CD4-positive, alpha-beta T cell treated with Interleukin-4 for 1 hour (primary cell): ENCODE data around the gene BRAF.
"Not testable (repeated sequence)": the region's sequence is repeated elsewhere in the genome, so short reads cannot be mapped to it uniquely, and the experiment has no call there.

Experiments used
- DNase-seq, 2 donors: peaks; one replicate each; pipeline ENCODE4 v3.0.0-alpha.2; 2020 to 2022

Gene BRAF

GRCh38 chr7:140873434-140873833, 51.3 kb downstream of the BRAF start:
- no peak for DNase-seq

DNA sequence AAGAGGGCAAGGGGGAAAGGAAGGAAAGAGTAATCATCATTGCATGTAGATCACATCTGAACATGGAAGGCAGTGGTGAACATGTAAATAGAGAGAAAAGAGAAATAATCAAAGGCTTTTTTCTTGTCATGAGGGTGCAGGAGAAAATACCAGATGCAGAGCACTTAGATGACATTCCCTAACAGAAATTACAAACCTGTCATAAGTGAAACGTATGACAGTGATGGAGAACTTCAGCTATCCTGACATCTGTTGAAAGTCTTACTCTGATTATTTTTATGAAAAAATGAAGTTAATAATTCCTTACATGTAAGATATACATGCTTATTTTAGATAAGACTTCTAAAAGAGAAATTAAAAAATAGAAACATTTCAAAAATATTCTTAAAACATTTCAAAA, 54.7 kb downstream of the BRAF start:
- no peak for DNase-seq

DNA sequence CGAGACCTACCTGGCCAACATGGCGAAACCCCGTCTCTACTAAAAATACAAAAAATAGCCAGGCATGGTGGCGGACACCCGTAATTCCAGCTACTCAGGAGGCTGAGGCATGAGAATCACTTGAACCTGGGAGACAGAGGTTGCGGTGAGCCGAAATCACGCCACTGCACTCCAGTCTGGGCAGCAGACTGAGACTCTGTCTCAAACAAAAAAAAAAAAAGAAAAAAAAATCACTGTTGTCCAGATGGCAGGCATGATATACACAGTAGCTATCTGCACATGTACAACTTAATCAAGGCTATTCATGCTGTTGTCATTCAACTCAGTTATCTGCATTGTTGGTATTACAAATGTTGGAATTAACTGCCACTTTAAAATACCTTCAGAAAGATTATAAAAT, 55.3 kb downstream of the BRAF start:
- DNase-seq: no peak

DNA sequence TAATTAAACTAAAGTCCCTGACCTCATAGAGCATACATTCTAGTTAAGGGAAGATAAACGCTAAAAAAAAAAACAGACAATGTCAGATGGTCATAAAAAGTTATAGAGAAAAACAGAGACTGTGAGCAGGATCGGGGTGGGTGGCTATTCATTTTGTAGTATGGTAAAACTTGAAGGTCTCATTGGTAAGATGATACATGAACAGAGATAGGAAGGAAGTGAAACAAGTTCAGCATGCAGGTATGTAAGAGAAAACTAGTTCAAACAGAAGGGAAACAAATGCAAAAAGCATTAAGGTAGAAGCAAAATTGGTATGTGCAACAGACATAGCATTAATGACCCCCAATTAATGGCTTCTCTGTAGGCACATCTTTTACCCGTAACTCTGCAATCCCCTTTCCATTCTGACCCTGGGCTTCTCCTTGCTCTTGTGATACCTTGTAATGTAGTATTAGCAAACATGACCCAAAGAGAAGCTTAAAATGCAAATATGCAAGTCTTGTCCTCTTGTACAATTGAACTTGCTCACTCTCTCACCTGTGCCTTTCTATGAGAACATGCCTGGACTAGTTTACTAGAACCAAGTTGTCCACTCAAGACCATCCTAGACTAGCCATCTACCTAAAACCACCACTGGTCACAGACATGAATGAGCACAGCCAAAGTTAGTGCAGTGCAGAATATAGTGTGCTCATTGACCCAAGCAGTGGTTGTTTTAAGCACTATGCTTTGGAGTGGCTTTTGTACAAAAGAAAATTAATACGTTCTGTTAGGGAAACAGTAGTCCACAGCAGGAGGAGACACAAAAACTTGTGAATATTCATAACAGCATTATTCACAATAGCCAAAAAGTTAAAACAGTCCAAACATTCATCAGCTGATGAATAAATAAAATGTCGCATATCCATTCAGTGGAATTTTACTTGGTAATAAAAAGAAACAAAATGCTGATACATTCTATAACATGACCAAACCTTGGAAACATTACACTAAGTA, 57.0 kb downstream of the BRAF start:
- no peak for DNase-seq

DNA sequence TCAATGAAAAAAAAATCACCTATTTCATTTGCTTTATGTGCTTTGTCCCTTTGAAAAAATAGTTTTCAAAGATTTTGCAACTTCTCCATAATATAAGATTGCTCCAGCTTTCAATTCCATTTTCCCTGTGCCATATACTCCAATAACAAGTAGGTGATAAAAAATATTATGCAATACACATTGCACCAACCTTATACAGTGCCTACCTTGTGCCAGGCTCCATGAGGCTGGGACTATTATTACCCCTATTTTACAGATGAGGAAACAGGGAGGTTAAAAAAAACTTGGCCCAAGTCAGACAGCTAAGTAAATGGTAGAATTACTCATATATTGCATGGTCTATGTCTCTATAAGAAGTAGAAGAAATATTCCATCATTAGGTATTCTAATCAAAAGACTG, 57.8 kb downstream of the BRAF start:
- no peak for DNase-seq

GRCh38 chr7:140864732-140865131, 60.0 kb downstream of the BRAF start:
- DNase-seq: no peak

GRCh38 chr7:140863867-140864266, 60.9 kb downstream of the BRAF start:
- DNase-seq: no peak

DNA sequence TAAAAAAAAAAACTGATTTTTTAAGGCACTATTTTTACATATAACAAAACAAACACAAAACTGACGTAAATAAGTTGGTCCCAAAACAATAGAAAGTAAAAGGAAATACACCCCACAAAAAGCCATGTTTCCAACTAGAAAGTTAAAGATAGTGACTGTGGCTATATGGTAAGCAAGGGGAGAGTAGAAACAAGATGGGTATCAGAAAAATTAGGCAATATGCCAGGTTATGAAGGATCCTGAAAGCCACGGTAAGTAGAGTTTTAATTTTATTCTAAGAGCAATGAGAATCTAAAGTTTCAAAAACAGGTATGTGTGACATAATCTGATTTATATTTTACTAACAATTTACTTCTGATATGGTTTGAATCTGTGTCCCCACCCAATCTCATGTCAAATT, 61.5 kb downstream of the BRAF start:
- DNase-seq: no peak

DNA sequence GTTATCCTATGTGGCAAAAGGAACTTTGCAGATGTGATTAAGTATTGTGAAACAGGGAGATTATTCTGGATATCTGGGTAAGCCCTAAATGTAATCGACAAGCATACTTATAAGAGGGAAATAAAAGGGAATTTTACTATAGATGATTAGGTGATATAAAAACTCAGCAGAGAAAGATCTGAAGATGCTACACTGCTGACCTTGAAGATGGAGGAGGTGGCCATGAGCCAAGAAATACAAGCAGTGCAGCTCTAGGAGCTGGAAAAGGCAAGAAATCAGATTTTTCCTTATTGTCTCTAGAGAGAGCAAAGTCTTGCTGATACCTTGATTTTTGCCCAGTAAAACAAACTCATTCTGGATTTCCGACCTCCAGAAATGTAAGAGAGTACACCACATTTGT, 67.7 kb downstream of the BRAF start:
- DNase-seq: no peak

- DNase-seq: no peak
Observed at GRCh38 chr7:140841166-140841715, 83.5 kb downstream of the BRAF start.

- DNase-seq: no peak
Observed at GRCh38 chr7:140831724-140832123, 93.0 kb downstream of the BRAF start.

DNA sequence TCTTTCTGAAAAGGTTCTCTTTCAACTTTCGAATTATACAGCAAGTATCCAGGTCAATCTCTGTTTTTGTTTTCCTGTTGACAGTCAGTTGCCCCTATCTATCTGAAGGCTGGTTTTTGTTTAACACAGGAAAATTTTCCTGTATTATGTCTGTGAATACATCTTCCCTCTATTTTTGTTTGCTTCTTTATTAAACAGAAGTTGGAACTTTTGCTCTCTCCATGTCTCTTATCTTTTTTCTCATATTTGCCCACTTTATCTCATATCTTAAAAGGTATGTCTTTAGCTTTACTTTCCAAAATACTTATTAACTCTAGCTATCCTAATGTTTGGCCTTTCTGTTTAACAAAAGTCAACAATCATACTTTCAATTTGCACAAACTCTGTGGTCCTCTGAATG, 95.0 kb downstream of the BRAF start:
- DNase-seq: no peak

DNA sequence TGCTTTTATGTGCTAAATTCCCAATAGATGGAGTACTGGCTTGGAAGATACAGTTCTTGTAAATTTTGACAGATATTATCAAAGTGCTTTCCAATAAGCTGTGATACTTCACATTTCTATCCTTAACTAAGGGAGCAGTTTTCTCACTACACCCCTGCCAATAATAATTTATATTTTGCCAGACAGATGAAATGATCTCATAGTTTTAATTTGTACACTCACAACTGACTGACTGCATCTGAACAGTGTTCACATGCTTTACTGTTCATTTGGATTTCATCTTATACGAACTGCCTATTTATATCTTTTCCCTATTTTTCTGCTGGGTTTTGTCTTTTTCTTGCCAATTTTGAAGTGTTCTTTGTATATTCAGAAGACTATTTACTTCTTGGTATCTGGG, 96.0 kb downstream of the BRAF start:
- no peak for DNase-seq

- DNase-seq: not testable (repeated sequence)
Observed at GRCh38 chr7:140817383-140817782, 107.3 kb downstream of the BRAF start.

DNA sequence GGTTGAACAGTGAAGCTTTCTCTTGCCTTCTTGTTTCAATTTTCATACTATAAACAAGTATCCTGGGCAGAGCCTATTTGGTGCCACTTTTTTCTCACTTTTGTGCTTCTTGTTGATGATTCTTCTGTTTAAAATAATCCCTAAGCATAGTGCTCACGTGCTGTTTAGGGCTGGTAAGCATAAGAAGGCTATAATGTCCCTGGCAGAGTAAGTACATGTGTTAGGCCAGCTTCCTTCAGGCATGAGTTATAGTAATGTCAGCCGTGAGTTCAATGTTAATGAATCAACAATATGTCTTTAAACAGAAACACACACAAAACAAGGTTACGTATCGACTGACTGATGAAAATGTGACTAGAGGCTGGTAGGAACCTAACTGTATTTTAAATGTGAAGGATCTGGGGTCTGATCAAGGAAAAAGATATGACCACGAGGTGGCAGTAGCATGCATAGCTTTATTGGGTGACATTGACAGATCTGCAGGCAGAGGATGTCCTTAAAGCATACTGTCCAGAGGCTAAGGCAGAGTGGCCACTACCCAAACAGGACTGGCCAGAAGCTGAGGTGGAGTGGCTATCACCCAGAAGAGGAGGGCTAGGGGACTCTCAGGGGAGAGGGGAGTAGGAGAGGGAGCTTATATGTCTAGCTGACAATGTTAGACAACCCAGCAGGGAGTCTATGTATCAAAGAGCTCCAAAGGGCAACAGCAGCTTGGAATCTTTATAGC, 113.7 kb downstream of the BRAF start:
- peak; percentile 65 to 78 for DNase-seq

DNA sequence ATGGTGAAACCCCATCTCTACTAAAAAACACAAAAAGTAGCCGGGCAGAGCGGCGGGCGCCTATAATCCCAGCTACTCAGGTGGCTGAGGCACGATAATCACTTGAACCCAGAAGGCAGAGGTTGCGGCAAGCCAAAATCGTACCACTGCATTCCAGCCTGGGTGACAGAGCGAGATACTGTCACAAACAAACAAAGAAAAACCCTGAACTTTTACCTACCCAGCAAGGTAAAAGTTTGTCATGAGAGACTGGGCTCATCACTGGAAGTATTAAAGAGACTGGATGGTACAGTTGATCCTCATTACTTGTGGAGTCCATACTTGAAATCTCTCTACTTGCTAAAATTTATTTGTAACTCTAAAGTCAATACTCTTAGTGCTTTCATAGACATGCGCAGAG, 114.3 kb downstream of the BRAF start:
- DNase-seq: no peak

DNA sequence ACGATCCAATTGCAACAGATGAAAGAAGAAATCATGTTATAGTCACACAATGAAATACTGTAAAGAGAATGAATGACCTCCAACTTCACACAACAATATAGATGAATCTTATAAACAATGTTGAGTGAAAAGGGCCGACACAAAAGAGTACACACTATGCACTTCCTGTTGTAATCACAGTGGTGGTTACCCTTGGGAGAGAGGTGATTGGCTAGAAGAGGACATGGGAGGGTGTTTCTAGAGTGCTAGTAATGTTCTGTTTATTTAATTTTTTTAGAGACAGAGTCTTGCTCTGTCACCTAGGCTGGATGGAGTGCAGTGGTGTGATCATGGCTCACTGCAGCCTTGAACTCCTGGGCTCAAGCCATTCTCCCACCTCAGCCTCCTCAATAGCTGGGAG, 145.8 kb downstream of the BRAF start:
- no peak for DNase-seq

- DNase-seq: no peak
Observed at GRCh38 chr7:140778568-140778967, 146.2 kb downstream of the BRAF start.

DNA sequence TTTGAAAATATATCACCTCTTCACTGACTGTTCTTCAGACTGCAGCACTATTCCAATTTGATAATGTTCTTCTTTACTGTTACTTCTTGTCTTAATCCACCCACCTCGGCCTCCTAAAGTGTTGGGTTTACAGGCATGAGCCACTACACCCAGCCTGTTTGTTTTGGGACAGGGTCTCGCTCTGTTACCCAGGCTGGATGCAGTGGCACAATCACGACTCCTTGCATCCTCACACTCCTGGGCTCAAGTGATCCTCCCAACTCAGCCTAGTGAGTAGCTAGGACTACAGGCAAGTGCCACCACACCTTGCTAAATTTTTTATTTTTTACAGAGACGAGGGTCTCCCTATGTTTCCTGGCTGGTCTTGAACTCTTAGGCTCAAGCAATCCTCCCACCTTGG, 150.4 kb downstream of the BRAF start:
- no peak for DNase-seq

DNA sequence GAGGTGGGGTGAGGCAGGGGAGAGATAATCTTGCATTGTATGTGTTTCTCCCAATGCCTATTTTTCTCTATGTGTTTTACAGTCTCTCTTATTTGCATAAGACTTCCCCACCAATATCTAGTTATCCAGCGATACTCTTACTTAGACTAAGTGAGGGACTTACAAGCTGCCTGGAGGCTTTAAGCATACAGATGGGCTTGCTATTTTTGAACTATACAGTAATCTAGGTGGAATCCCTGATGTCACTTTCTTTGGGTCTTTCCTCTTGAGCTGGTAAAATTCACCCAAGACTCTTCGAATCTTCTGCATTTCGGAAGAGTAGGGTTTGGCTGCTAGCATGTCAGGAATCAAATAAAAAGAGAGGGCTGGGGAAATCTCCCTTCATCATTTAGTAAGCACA, 151.6 kb downstream of the BRAF start:
- no peak for DNase-seq

- DNase-seq: no peak
Observed at GRCh38 chr7:140771826-140772225, 152.9 kb downstream of the BRAF start.

DNA sequence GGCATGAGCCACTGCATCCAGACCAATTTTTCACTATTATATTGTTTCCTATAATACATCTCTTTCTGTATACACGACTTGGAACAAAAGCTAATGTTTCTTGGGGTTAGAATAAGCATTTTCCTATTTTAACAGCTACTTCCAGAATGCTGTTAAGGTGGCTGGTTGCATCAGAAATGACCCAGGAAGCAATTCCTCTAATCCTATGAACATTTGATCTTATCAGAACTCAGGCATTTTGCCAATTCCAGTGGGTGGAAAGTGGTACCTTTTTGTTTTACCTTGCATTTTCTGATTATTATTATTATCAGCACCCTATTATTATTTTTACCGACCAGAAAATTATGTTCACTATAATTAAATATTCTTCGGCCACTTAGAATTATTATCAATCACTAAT, 154.9 kb downstream of the BRAF start:
- DNase-seq: no peak

GRCh38 chr7:140767418-140767817, 157.3 kb downstream of the BRAF start:
- no peak for DNase-seq

- DNase-seq: not testable (repeated sequence)
Observed at GRCh38 chr7:140765441-140765840, 159.3 kb downstream of the BRAF start.
